C4-2B (cell line): ENCODE data around the gene SIGLEC7.

Experiments used
- H3K27ac ChIP-seq: fragments of 450-650 bp; 2 replicates; pipeline ENCODE4 v1.5.1; 2017
- CTCF ChIP-seq: fragments of 450-650 bp; conservative IDR thresholded peaks from 2 replicates; pipeline ENCODE4 v1.5.1; 2017; ENCODE audit warnings: mild to moderate bottlenecking
- ZFX ChIP-seq: fragments of 450-650 bp; IDR thresholded peaks from 2 replicates; pipeline ENCODE4 v1.6.1; 2017

SIGLEC7 gene

GRCh38 chr19:51196181-51196580 is 54.1 kb downstream of the SIGLEC7 start:
- no peak overlapping the region for H3K27ac ChIP-seq
- no peak for TF ChIP-seq CTCF
- no peak for TF ChIP-seq ZFX

- no peak overlapping the region for H3K27ac ChIP-seq
- TF ChIP-seq CTCF (no peak), ZFX (no peak)
Observed at GRCh38 chr19:51198641-51199040, 56.5 kb downstream of the SIGLEC7 start.

GRCh38 chr19:51200071-51200666 is 58.1 kb downstream of the SIGLEC7 start:
- H3K27ac ChIP-seq, result no peak overlapping the region
- TF ChIP-seq ZFX, result no peak
- TF ChIP-seq CTCF, result no peak

DNA sequence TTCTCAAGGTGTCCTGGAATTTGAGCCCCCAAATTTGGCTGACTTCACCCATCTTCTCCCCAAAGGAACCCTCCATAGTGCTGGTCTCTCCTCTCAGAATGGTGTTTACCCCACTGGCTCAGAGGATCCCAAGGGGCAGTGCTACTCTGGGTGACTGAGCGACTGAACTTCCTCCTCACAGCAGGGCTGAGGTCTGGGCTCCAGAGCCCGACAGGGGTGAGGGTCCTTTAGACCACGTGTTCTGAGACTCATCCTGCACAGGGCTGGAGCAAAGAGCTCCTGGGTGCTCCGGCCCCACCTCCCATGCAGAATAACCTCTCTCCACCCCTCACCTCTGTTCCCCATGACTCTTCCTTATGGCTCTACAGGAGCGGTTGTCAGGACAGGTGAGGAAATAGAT is 59.6 kb downstream of the SIGLEC7 start:
- no peak overlapping the region for H3K27ac ChIP-seq
- TF ChIP-seq CTCF (no peak), ZFX (no peak)
